CD4-positive, CD25-positive, alpha-beta regulatory T cell (primary cell): ENCODE measurements around the gene NIPAL3. TPM values are rescaled to one million over a fixed set of nuclear protein-coding genes. Genes with fewer than 3 reads are reported as not detected.
"Not testable (repeated sequence)": the region's sequence is repeated elsewhere in the genome, so short reads cannot be mapped to it uniquely, and the experiment has no call there.

ENCODE experiments used
- ATAC-seq, 2 donors: fragments of 150-1000 bp; cut with Tn5 transposase; one replicate each; pipeline ENCODE4 v1.10.0; 2021; ENCODE audit warnings: low read depth in 2 of 2, moderate number of reproducible peaks in 2 of 2, moderate library complexity in 1 of 2
- DNase-seq, 3 donors: peaks; one replicate each; pipeline versions ENCODE4 v3.0.0 to v3.0.0-alpha.2; 2012 to 2022; ENCODE audit warnings: mixed read lengths in 1 of 3
- H3K27ac ChIP-seq: one replicate; pipeline ENCODE4 v1.7.0; 2013; ENCODE audit warnings: mild to moderate bottlenecking, low read length; ENCODE audit not compliant: insufficient read depth, poor library complexity, severe bottlenecking
- H3K27me3 ChIP-seq: one replicate; pipeline ENCODE4 v1.7.0; 2013; ENCODE audit warnings: low read length; ENCODE audit not compliant: control insufficient read depth, insufficient read depth
- H3K36me3 ChIP-seq: one replicate; pipeline ENCODE4 v1.7.0; 2013; ENCODE audit warnings: mild to moderate bottlenecking, low read length, moderate library complexity; ENCODE audit not compliant: control insufficient read depth, insufficient read depth
- H3K4me1 ChIP-seq: 2 replicates; pipeline ENCODE4 v1.7.0; 2013; ENCODE audit warnings: mild to moderate bottlenecking, low read length; ENCODE audit not compliant: insufficient read depth, control insufficient read depth, poor library complexity, severe bottlenecking
- H3K4me3 ChIP-seq: one replicate; pipeline ENCODE4 v1.7.0; 2013; ENCODE audit warnings: low read depth, mild to moderate bottlenecking, low read length, moderate library complexity
- H3K9me3 ChIP-seq, 2 experiments: 1 replicate in 1 of 2; 2 replicates in 1 of 2; pipeline ENCODE4 v1.7.0; 2013; ENCODE audit warnings: low read length in 2 of 2, mild to moderate bottlenecking in 1 of 2, moderate library complexity in 1 of 2; ENCODE audit not compliant: control insufficient read depth in 2 of 2
- H3K27ac Mint-ChIP-seq, 3 donors: one replicate each; pipeline ENCODE4 v1.8.0; 2020 to 2022; ENCODE audit warnings: mild to moderate bottlenecking in 3 of 3, mixed read lengths in 3 of 3, moderate library complexity in 2 of 3
- H3K27me3 Mint-ChIP-seq: one replicate; pipeline ENCODE4 v1.8.0; 2022; ENCODE audit warnings: mild to moderate bottlenecking, mixed read lengths
- H3K36me3 Mint-ChIP-seq: one replicate; pipeline ENCODE4 v1.8.0; 2020; ENCODE audit warnings: mixed read lengths
- H3K4me1 Mint-ChIP-seq, 4 donors: one replicate each; pipeline ENCODE4 v1.8.0; 2020 to 2022; ENCODE audit warnings: mixed read lengths in 4 of 4, mild to moderate bottlenecking in 1 of 4
- H3K4me3 Mint-ChIP-seq, 4 donors: one replicate each; pipeline ENCODE4 v1.8.0; 2020 to 2022; ENCODE audit warnings: mild to moderate bottlenecking in 4 of 4, mixed read lengths in 4 of 4, moderate library complexity in 3 of 4
- H3K9me3 Mint-ChIP-seq, 7 donors: one replicate each; pipeline ENCODE4 v1.8.0; 2020 to 2022; ENCODE audit warnings: mixed read lengths in 7 of 7, mild to moderate bottlenecking in 3 of 7, moderate library complexity in 2 of 7
- polyA plus RNA-seq, 4 donors: library from polyadenylated mRNA; unstranded; fragments of 300-500 nt; fragmentation: Illumina TruSeq; gene quantifications; one replicate each; pipeline ENCODE4 v1.2.3, GENCODE V29; 2021
- total RNA-seq: library from RNA; stranded (reverse); gene quantifications from one replicate; pipeline ENCODE4 v1.2.3, GENCODE V29; 2022

Gene NIPAL3
- total and polyA plus RNA-seq, 5 donors from 2014 or later = 57.0 to 70.2 (median 63.0) TPM

DNA sequence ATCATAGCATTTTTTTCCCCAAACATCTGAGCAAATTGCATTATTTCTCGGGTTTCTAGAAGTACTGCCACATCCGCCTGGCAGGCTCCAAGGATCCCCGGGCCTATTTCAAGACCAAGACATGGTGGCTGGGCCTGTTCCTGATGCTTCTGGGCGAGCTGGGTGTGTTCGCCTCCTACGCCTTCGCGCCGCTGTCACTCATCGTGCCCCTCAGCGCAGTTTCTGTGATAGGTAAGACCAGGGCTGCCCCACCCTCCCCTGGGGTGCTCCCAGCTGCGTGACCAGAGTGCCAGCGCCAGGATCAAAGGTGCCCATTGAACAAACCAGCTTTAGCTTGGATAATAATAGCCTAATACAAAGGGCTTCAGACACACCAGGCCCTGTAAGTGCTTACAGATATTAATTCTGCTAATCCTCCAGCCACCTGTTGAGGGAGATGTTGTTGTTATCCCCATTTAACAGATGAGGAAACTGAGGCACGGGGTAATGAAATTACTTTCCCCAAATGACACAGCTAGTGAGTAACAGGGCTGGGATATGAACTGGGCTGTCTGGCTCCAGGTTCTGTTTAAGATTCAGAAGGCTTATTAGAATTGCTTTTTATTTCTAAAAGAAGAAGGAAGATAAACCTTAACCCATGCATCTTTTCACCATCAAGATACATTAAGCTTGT, 26.5 kb downstream of the NIPAL3 start:
- H3K27me3 Mint-ChIP-seq = no peaks in the 10 kb centered on the region
- DNase-seq (no peak), ATAC-seq (no peak)
- peak overlapping the region in 1 of 3 donors; percentile 56 for H3K27ac Mint-ChIP-seq
- Histone ChIP-seq H3K4me3 (no peak overlapping the region), H3K27ac (no peak overlapping the region), H3K4me1 (no peaks in the 10 kb centered on the region), H3K9me3 (no peaks in the 10 kb centered on the region), H3K36me3 (peaks cover 73% of the 10 kb centered on the region), H3K27me3 (no peaks in the 10 kb centered on the region)
- no peaks in the 10 kb centered on the region for H3K9me3 Mint-ChIP-seq
- H3K4me3 Mint-ChIP-seq = no peak overlapping the region
- peaks cover 0 to 22% (median 18%) of the 10 kb centered on the region in 4 donors for H3K4me1 Mint-ChIP-seq
- peaks cover 44% of the 10 kb centered on the region for H3K36me3 Mint-ChIP-seq

DNA sequence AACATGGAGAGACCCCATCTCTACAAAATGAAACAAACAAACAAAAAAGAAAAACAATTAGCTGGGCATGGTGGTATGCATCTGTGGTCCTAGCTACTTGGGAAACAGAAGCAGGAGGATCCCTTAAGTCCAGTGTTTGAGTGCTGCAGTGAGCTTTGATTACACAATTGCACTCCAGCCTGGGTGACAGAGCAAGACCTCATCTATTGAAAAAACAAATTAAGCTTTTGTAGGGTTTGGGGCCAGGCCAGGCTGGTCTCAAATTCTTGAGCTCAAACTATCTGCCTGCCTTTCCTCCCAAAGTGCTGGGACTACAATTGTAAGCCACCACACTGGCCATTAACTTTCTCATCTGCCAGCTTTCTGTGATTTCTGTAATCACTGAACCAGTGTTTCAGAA, 27.2 kb downstream of the NIPAL3 start:
- H3K4me3 Mint-ChIP-seq = no peak overlapping the region
- Histone ChIP-seq H3K4me3 (no peak overlapping the region), H3K4me1 (no peaks in the 10 kb centered on the region), H3K9me3 (no peaks in the 10 kb centered on the region), H3K27me3 (no peaks in the 10 kb centered on the region), H3K36me3 (peaks cover 78% of the 10 kb centered on the region), H3K27ac (no peak overlapping the region)
- H3K27ac Mint-ChIP-seq = peak overlapping the region in 1 of 3 donors; percentile 56
- H3K36me3 Mint-ChIP-seq = peaks cover 47% of the 10 kb centered on the region
- no peaks in the 10 kb centered on the region for H3K27me3 Mint-ChIP-seq
- no peaks in the 10 kb centered on the region for H3K9me3 Mint-ChIP-seq
- ATAC-seq = no peak
- H3K4me1 Mint-ChIP-seq = peaks cover 0 to 19% (median 13%) of the 10 kb centered on the region in 4 donors
- no peak for DNase-seq

DNA sequence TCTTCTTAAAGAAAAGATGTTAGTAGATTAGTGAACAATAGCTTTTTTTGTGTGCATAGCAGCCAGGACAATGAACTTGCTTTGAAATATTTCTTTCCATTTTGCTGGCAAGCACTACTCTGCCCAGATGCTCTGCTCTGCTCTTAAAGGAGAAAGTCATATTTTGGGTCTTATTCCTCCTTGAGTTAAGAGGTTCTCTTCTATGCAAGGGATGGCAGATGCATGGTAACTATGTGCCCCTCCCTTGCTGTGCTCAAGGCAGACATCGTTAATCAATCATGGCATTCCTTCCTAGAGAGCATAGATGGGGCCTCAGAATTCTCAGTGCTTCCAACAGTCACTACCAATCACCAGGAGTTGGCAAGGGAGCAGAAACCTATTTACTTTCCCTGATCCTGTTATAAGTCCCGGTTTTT, 27.6 kb downstream of the NIPAL3 start:
- Histone ChIP-seq H3K36me3 (peaks cover 78% of the 10 kb centered on the region), H3K9me3 (no peaks in the 10 kb centered on the region), H3K27me3 (no peaks in the 10 kb centered on the region), H3K4me1 (no peaks in the 10 kb centered on the region), H3K27ac (no peak overlapping the region), H3K4me3 (no peak overlapping the region)
- Mint-ChIP-seq H3K27ac (peak overlapping the region in 1 of 3 donors; percentile 56), H3K4me3 (no peak overlapping the region), H3K36me3 (peaks cover 51% of the 10 kb centered on the region), H3K27me3 (no peaks in the 10 kb centered on the region), H3K4me1 (peaks cover 0 to 19% (median 9%) of the 10 kb centered on the region in 4 donors), H3K9me3 (no peaks in the 10 kb centered on the region)
- no peak for DNase-seq
- ATAC-seq = no peak

DNA sequence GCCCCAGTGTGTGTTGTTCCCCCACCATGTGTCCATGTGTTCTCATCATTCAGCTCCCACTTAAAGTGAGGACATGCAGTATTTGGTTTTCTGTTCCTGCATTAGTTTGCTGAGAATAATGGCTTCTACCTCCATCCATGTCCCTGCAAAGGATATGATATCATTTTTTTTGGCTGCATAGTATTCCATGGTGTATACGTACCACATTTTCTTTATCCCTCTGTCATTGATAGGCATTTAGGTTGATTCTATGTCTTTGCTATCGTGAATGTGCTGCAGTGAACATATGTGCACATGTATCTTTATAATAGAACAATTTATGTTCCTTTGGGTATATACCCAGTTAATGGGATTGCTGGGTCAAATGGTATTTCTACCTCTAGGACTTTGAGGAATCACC, 30.8 kb downstream of the NIPAL3 start:
- H3K36me3 ChIP-seq = peaks cover 93% of the 10 kb centered on the region
- not testable (repeated sequence) for DNase-seq, H3K27me3 Mint-ChIP-seq, H3K9me3 ChIP-seq, H3K4me3 Mint-ChIP-seq, ATAC-seq, H3K27me3 ChIP-seq, H3K27ac ChIP-seq, H3K4me3 ChIP-seq, H3K4me1 Mint-ChIP-seq, H3K4me1 ChIP-seq, H3K9me3 Mint-ChIP-seq
- Mint-ChIP-seq H3K36me3 (peaks cover 63% of the 10 kb centered on the region), H3K27ac (peak overlapping the region in 1 of 3 donors; percentile 32)

DNA sequence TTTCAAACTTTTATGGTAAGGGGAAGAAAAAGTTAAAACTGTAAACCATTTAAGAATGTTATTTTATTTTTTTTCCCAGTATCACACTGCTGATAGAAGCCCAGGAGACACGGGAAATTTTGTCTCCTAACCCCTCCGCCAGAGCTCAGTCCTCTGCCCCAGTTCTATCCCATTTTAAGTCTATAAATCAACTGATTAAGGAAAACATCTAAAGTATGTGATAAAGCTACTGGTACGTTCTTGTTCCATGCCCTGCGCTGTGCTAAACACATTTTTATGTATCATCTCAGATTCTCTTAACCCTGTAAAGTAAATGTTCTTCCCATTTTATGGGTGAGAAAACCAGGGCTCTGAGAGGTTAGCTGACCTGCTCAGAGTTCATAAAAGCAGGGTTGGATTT, 34.7 kb downstream of the NIPAL3 start:
- Histone ChIP-seq H3K4me1 (no peaks in the 10 kb centered on the region), H3K9me3 (no peaks in the 10 kb centered on the region), H3K36me3 (peaks cover 86% of the 10 kb centered on the region), H3K4me3 (no peak overlapping the region), H3K27me3 (no peaks in the 10 kb centered on the region), H3K27ac (no peak overlapping the region)
- ATAC-seq (no peak), DNase-seq (no peak)
- Mint-ChIP-seq H3K4me3 (no peak overlapping the region), H3K4me1 (peaks cover 0 to 13% (median 5%) of the 10 kb centered on the region in 4 donors), H3K27me3 (no peaks in the 10 kb centered on the region), H3K36me3 (peaks cover 80% of the 10 kb centered on the region), H3K9me3 (no peaks in the 10 kb centered on the region), H3K27ac (peak overlapping the region in 1 of 3 donors; percentile 73)

DNA sequence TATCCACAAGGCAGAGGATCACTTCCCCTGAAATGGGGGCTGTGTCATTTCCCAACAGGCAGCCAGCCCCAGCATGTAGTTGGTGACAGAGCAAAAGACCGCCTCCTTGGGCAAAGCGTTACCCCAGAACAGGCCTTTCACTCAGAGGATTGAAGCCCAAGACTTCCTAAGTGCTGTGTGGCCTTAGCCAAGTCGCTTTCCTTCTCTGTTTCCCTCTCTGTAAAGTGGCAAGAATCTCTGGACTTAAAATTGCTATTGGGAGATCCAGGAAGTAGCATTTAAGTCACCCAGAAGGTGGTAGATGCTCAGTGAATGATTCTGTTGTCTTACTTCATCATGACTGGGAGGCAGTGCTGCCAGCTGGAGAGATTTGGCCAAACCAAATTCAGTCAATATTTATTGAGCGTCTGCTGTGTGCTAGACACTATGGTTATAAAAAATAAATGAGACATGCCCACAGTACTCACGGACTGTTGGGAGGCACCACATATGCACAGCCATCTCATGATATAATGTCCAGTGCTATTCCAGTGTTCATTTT, 35.3 kb downstream of the NIPAL3 start:
- H3K27me3 Mint-ChIP-seq = no peaks in the 10 kb centered on the region
- Histone ChIP-seq H3K4me1 (no peaks in the 10 kb centered on the region), H3K27ac (no peak overlapping the region), H3K9me3 (no peaks in the 10 kb centered on the region), H3K36me3 (peaks cover 86% of the 10 kb centered on the region), H3K27me3 (no peaks in the 10 kb centered on the region), H3K4me3 (no peak overlapping the region)
- DNase-seq (no peak), ATAC-seq (no peak)
- H3K36me3 Mint-ChIP-seq = peaks cover 75% of the 10 kb centered on the region
- no peaks in the 10 kb centered on the region for H3K9me3 Mint-ChIP-seq
- peaks cover 0 to 13% (median 3%) of the 10 kb centered on the region in 4 donors for H3K4me1 Mint-ChIP-seq
- H3K27ac Mint-ChIP-seq = peak overlapping the region in 1 of 3 donors; percentile 73
- H3K4me3 Mint-ChIP-seq = no peak overlapping the region

DNA sequence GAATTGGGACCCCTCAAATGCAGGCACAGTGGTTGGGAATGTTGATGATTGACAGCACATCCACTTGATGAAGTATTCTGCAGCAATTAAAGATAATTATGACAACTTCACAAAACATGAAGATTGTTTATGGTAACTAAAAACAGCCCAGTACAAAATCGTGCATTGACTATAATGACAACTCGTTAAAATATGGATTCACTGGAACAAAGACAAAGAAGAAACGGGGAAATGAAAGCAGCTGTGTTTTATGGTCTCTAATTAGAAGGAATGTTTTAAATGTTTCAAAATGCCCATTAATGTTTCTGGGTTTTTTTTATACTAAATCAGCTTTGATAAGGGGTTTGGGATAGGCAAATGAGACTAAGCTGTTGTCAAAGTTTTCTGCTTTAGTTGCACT, 36.1 kb downstream of the NIPAL3 start:
- Histone ChIP-seq H3K4me1 (no peaks in the 10 kb centered on the region), H3K27me3 (no peaks in the 10 kb centered on the region), H3K4me3 (no peak overlapping the region), H3K9me3 (no peaks in the 10 kb centered on the region), H3K27ac (no peak overlapping the region), H3K36me3 (peaks cover 89% of the 10 kb centered on the region)
- DNase-seq = no peak
- Mint-ChIP-seq H3K4me3 (no peak overlapping the region), H3K9me3 (no peaks in the 10 kb centered on the region), H3K4me1 (peaks cover 0 to 10% (median 2%) of the 10 kb centered on the region in 4 donors), H3K36me3 (peaks cover 72% of the 10 kb centered on the region), H3K27me3 (no peaks in the 10 kb centered on the region), H3K27ac (peak overlapping the region in 2 of 3 donors; percentile 2 to 73)
- ATAC-seq = no peak
